Right hindlimb (tissue), 1 donor: ENCODE data around the gene SCGB2B2.
"Not testable (repeated sequence)": the region's sequence is repeated elsewhere in the genome, so short reads cannot be mapped to it uniquely, and the experiment has no call there.

ENCODE experiments used
- DNase-seq: peaks from one replicate; pipeline ENCODE4 v3.0.0-alpha.2; 2018

Gene SCGB2B2, protein sequence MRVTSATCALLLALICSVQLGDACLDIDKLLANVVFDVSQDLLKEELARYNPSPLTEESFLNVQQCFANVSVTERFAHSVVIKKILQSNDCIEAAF

DNA sequence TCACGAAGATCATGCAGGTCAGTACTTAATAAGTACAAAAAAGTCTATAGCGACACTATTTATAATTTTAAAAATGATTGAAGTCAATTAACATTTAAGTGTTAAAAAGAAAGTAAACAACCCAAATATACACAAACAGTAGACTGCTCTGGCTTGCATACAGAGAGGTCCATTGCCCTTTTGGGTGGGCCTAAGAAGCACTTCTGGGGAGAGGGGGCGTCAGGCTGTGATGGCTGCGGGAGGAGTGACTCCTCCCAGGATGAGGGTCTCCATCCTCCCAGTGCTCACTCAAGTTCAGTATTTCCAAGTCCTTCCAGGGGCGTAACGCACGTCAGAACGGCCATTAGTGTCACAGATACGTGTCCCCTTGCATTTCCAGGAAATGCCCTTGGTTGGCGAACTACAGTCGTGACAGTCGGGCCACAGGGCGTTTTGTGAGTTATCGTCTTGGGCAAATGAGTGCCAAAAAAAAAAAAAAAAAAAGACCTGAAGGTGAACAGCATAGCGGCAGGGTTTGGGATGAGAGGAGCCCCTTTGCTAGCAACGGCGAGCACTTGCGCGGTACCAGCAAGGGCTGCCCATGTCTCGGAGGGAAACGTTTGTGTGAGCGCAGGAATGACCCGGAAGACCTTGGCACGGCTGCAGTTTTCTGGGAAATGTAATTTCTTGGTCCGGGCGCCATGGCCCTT lies at the start of gene SCGB2B2:
Gene SCGB2B2 (minus strand): TSS at position 463 of the 689 bp plus-strand sequence. CDS start 82,596 bp downstream, outside the sequence.
- peak; percentile 80 for DNase-seq

DNA sequence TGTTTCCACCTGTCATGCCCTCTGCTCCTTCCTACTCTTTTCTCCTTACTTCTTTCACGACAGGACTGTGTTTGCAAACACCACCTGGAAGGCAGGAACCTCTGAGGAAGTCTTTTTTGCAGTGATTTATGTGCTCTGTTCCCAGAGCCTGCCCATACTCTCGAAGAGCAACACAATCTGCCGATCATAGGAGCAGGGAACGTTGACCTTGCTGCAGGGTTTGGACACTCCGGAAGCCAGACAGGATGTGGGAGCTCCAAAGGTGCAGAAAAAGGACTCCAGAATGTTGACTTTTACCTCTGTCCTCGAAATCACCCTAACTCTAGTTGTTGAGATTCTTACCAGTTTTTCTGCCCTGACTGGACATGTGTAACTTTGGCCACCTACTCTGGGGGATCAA lies 48.4 kb upstream of the SCGB2B2 start:
- no peak for DNase-seq

DNA sequence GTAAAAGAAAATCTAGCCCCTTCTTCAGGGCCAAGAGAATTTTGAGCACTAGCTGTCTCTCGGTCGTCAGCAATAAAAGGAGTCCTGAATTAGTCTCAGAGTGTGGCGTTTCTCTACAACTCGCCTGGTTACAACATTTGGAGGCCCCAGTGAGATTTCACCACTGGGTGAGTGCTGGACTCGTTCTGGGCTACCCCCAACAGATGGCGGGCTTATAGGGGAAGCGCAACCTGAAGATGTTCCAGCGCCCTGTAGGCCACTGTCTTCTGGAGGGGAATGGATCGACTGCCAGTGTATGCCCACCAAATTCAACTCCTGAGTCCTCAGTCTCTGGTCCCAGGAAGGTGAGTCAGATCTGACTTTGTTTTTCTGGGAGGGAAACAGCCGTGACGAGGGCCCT lies 45.4 kb upstream of the SCGB2B2 start:
- no peak for DNase-seq

DNA sequence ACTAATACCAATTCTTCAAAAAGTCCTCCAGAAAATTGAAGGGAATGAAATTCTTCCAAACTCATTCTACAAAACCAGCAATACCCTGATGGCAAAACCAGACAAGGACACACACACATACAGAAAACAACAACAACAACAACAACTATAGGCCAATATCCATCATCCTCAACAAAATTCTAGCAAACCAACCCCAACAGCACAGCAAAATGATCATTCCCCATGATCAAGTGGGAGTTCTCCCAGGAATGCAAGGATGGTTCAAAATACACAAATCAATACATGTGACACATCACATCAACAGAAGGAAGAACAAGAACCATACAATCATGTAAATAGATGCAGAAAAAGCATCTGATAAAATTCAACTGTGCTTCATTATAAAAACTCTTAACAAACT lies 38.4 kb upstream of the SCGB2B2 start:
- no peak for DNase-seq

DNA sequence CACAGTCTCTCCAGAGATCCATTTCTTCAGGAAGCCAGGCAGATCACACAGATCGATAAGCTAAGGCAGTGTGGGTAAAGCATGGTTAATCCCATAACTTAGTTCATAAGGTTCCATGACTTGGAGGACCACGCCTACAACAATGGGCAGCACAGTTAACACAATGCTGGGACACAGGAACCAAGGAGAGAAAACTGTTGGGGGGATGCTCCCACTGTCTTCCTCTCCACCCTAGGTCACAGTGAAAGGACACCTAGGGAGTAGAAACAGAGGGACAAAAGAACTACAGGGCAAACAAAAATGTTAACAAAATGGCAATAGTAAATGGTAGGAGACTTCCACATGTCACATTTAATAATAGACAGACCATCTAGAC lies 36.3 kb upstream of the SCGB2B2 start:
- DNase-seq = no peak

DNA sequence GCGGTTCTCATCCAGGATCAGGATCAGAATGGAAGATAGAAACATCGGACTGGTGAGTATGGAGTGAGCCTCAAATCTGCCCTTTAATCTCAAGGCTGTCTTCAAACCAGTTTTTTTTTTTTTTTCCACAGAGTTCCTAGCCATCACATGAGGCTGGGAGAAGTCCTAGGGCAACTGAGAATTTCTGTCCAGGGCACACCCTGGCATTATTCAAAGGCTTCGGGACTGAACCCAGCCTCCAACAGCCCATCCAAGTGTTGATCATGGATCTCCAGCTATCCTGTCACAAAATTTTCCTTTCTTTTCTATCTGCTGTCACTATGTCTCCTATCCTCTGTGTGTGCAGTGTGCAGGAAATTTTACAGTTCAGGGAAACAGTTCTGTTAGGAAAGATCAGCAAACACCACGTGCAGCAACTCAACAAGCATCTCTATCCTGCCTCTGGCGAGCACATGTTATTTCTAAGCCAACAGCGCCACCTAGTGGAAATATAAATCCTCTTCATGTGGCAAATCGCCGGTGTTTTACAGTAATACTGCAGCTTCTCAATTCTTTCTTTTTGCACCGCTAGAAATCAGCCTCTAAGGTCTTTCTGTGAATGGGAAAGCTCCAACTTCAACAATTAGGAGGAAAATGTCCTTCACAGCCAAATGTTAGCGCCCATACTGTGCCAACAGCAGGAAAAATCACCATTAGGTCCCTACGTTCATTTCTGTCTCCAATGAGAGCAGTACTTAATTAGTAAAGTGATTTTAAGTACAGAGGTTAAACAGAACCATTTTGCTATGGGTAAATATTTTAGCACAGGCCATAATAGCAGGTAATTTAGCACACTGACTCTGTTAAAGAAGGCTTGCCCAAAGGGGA lies 35.7 kb upstream of the SCGB2B2 start:
- peak; percentile 25 for DNase-seq

DNA sequence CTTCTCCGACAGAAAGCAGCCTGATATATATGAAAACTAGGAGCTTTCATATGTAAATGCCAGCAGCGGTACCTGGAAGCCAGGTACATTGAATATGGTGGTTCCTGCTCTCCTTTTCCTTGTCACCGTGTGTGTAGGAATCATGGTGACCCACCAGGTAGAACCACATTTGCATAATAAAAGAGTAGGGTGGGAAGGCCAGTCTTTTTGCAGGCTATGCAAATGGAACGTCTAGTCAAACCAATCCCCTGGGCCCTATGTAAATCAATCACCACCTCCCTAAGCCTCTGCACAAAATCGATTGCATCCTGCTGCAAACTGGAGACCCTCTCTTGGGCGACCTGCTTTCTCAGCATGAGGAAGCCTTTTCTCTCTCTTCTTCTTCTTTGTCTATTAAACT lies 34.9 kb upstream of the SCGB2B2 start:
- no peak for DNase-seq

DNA sequence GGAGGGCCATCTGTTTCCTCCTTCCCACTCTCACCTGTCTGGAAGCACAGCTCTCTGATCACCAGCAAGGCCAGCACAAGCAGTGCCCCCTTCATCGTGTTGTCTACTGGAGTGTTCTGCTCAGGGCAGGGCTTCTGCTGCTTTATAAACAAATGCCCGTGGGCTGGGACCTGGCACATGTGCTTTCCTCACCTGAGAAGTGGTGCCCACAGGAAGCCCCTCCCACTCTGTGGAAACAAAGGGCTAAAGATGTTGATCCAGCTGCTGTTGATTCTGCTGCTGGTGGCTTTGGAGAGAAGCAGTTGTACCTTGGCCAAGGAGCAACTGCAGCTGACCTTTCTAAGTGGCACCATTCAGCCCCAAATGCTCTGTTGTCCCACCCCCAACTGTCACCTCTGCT lies 30.7 kb upstream of the SCGB2B2 start:
- DNase-seq = no peak

DNA sequence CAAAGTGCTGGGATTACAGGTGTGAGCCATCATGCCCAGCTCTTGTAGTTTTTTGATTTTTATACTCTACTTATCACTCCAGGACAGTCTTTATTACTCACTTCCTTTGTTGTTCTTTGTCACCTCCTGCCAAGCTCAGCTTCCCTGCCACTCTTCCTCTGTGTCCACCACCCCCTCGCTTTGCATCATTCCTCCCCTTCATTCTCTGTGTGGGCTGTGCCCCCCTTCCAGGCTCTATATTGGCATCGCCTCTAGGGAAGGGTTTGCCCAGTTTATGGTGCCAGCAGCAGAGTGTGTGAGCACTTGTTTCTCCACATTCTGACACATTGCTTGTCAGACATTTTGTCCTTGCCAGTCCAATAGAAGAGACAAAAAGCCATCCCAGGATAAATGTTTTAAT lies 15.6 kb upstream of the SCGB2B2 start:
- no peak for DNase-seq

DNA sequence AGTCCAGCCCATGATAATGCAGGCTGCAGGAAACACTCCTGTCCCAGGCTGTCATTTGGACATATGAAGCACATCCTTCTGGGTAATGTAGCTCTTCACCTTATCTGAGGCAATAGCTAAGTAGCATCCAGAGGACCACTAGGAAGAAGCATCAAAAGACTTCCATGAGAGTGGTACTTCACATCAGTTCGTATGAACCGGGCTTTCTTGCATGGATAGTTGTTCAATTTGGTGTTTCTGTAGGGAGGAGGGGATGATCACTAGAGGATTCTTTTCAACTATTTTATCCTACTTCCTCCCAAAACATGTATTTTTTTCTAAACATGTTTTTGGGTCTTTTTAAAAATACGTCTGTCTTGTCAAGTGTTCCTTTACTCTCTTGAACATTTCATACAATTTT lies 13.4 kb upstream of the SCGB2B2 start:
- DNase-seq = no peak

DNA sequence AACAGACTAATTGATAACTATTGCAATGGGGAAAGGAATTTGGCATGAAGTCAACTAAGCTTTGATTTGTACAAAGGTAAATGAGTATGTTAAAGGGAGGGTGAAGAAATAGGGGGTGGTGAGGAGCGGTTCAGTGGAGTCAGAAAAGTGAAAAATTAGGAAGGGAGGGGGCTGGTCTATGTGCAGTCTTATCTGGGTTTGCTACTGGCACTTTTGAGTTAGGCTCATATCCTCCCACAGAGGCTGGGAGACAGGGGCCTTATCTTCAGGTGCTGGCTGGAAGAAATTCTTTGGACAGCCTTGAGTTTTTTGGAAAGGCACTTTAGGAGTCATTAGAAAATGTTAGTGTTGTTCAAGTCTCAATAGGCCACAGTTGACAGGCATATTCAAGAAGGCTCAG lies 11.6 kb upstream of the SCGB2B2 start:
- no peak for DNase-seq

DNA sequence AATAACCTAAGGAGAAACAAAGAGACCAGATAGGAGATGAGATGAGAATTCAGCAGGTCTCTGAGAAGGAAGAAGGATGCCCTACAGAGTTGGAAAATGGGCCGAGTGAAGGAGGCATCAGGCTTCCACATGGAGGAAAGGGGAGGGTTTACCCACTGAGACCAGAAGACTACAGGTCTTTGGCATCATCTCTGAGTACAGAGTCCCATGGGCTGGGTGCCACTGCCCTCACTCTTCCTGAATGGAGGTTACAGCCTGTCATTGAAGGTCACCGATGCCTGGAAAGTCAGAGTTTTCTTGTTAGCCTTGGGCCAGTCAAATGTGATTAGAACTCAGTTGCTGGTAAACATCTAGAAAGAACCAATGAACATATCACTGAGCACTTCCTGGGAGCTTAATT lies 10.4 kb upstream of the SCGB2B2 start:
- DNase-seq = no peak

DNA sequence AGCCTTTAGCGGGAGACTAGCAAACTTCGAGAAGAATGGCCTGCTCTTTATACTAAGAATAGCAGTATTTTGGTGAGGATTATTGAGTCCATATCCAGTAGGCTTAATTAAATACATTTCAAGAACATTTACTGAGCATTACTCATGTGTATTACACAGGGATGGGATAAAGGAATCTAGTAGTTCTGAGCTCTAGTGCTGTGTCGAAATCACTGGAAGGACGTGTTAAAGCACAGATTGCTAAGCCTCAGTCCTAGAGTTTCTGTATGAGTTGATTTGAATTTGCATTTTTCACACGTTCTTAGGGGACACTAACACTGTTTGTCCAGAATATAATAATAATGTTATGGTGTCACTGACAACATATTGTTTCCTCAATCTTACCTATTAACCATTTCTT lies 9.5 kb upstream of the SCGB2B2 start:
- DNase-seq = no peak

DNA sequence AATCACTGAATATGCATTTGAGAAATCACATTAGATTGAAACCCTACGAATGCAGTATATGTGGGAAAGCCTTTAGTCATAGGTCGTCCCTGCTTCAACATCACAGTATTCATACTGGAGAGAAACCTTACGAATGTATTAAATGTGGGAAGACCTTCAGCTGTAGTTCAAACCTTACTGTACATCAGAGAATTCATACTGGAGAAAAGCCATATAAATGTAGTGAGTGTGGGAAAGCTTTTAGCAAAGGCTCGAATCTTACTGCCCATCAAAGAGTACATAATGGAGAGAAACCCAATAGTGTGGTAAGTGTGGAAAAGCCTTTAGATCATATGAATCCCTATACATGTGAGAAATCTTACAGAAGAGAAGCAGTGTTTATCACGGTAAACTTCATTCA lies 8.3 kb upstream of the SCGB2B2 start:
- not testable (repeated sequence) for DNase-seq

DNA sequence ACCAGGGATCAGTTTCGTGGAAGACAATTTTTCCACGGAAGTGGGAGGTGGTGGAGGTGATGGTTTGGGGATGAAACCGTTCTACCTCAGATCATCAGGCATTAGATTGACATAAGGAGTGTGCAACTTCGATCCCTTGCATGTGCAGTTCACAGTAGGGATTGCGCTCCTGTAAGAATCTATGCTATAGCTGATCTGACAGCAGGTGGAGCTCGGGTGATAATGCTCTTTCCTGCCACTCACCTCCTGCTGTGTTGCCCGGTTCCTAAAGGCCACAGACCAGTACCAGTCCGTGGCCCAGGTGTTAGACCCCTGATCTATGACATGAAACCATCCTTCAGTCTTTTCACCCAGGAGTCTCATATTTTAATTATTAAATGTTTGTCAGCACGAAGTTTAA lies 4.5 kb upstream of the SCGB2B2 start:
- DNase-seq = no peak

DNA sequence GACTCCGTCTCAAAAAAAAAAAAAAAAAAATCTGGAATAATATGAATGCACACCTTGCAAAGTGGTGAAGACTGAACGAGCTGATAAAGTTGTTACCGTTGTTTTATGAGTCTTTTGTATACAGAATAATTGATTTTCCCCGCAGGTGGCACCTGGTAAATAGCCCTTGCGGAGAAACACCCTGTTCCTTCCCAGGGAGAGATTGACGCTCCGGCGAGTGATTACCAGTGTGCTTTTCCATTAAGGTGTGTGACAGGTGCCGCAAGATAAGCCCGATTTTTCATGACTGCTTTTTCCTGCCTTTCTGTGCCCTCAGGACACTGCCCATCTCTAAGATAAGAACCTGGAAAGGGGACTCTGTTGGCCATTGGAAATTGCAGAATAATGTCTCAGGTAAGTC lies 1.5 kb upstream of the SCGB2B2 start:
- DNase-seq = no peak

DNA sequence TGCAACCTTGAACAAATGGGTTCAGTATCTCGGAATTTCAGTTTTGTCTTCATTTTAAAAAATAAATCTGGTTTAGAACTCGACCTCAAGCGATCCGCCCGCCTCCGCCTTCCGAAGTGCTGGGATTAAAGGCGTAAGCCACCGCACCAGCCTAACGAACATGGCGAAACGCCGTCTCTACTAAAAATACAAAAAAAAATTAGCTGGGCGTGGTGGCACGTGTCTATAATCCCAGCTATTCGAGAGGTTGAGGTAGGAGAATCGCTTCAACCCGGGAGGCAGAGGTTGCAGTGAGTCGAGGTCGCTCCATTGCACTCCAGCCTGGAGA lies 1.1 kb upstream of the SCGB2B2 start:
- DNase-seq = no peak

DNA sequence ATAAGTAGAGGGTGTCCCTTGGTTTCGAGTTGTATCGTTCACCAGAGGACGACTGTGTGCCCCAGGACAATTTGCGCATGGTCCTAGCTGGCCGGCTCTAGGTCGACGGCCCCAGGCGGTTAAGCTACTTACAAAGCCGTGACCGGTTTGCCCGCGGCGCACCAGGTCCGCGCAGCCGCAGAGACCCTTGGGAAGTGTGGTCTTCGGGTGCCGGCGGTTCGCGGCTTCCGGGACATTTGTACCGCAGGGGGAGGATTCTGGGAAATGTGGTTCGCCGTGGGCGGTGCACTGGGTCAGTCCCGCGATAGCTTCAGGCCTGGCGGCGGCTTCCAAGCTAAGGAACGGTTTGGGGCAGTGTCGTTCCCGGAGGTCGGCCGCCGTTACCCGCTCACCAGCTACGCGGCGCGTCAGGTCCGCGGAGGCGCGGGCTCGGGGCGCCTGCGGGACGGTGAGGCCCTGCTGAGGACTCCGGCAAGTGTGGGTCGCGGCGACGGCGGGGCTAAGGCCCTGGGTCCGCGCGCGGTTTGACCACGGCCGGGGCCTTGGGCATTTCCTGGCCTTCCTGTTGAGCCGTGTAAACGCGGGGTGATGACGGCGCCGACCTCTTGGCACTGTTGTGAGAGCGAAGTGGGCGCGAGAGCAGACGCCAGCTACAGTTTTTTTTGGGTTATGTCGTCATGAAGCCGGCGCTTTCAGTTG lies 576 bp upstream of the SCGB2B2 start, which contains the start of gene ZNF302:
Gene ZNF302 (plus strand): TSS at position 293 of the 699 bp plus-strand sequence. CDS start 1,127 bp downstream, outside the sequence.
- peak; percentile 98 for DNase-seq

DNA sequence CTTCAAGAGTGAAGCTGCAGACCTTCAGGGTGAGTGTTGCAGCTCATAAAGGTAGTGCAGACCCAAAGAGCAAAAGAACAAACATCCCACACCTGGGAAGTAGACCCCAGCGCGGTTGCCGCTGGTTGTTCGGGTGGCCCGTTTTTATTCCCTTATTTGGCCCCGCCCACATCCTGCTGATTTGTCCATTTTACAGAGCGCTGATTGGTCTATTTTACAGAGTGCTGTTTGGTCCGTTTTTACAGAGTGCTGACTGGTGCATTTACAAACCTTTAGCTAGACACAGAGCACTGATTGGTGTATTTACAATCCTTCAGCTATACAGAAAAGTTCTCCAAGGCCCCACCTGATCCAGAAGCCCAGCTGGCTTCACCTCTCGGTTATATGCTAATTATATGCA lies 1.0 kb downstream of the SCGB2B2 start:
- no peak for DNase-seq

DNA sequence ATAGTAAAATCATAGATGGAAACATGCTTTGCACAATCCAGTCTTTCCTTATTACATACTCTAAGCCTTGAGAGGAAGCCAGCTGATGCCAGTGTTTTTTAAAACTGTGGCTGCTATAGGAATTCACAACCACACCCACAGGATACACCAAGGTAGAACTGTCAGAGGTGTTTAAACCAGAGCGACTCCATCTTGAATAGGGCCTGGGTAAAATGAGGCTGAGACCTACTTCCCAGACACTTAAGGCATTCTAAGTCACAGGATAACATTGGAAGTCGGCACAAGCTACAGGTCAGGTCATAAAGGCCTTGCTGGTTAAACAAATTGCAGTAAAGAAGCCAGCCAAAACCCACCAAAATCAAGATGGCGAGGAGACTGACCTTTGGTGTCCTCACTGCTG lies 1.7 kb downstream of the SCGB2B2 start:
- no peak for DNase-seq

DNA sequence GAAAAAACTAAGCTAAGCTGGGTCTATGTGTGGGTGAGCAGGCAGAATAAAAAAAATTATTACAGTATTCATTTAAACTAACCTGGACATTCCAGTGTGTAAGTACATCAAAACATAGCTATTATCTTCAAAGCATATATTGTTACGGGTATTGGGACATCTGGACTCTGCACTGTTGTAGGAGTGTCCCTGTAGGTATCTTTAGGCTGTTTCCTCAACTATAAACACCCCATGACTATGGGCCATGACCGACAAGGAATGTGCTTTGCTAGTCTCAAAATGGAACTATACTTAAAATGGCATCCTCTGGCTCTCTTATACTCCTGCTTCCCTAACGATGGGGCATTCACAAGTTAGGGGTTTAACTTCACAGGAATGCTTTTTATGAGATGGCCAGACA lies 3.4 kb downstream of the SCGB2B2 start:
- no peak for DNase-seq

DNA sequence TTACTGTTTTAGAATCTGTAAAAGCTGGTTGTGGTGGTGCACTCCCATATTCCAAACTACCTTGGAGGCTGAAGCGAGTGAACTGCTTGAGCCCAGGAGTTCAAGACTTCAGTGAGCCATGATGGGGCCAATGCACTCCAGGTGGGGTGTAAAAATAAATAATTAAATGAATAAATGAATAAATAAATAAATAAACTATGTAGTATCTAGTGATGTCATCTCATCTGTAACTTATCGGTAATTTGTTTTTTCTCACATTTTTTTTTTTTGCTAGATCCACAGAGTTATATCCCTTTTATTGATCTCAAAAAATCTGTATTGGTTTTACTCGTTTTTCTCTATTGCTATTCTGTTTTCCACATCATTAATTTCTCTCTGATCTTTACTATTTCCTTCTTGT lies 5.0 kb downstream of the SCGB2B2 start:
- DNase-seq = no peak

DNA sequence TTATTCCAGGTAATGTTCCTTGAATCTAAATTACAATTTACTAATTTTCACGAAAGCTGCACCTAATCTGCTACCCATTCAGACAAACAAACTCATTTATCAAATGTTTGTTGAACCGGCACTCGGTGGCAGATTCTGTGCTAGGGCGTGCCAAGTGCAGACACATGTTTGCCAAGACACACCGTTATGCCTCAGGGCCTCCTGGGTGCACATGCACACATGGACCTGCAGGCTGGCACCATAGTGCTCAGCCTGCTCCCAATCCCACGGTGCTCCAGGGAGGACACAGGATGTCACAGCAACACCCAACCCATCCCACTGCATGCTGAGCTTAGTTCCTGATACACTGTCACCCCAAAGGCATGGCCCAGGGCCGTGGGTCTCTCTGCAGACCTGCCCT lies 7.7 kb downstream of the SCGB2B2 start:
- DNase-seq = no peak

DNA sequence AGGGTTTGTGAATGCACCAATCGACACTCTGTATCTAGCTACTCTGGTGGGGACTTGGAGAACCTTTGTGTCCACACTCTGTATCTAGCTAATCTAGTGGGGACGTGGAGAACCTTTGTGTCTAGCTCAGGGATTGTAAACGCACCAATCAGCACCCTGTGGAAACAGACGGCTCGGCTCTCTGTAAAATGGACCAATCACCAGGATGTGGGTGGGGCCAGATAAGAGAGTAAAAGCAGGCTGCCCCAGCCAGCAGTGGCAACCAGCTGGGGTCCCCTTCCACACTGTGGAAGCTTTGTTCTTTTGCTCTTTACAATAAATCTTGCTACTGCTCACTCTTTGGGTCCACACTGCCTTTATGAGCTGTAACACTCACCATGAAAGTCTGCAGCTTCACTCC lies 8.3 kb downstream of the SCGB2B2 start:
- not testable (repeated sequence) for DNase-seq
